Transverse colon (tissue), 4 donors: ENCODE results near the gene RNF144B.

Experiments used
- POLR2AphosphoS5 ChIP-seq, 3 donors: sonication (generic); formaldehyde crosslinking; IDR thresholded peaks; one replicate each; pipeline ENCODE4 v1.6.1; 2016; ENCODE audit warnings: antibody characterized with exemption in 3 of 3
- TF ChIP-seq, protein P1 (sequence below), 5 experiments: fragments of 200-600 bp in 3 of 5; fragments of 450-650 bp in 2 of 5; sonication (generic) in 3 of 5; IDR thresholded peaks; 1 replicate in 2 of 5; 2 replicates in 3 of 5; pipeline ENCODE4 v1.5.1; 2016 to 2017; ENCODE audit warnings: antibody characterized with exemption in 5 of 5, inconsistent platforms in 3 of 5, mild to moderate bottlenecking in 2 of 5, moderate library complexity in 1 of 5

DNA sequence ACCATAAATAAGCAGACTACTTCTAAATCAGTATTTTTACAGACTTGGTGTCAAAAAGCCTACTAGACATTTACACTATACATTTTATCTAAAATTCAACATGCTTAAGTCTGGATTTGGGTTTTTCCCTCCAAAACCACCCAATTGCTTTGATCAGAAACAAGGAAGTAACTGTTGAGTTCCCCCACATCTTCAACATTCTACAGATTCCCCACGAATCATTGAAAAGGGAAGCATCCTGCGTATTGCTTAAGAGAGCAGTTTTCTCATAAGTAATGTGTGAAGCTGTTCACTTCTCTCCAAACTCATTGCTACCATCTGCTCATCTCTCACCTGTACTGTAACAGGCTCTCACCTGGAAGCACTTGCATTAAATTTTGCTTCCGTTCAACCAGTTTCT is 36.4 kb upstream of the RNF144B start:
- TF ChIP-seq, protein P1, sequence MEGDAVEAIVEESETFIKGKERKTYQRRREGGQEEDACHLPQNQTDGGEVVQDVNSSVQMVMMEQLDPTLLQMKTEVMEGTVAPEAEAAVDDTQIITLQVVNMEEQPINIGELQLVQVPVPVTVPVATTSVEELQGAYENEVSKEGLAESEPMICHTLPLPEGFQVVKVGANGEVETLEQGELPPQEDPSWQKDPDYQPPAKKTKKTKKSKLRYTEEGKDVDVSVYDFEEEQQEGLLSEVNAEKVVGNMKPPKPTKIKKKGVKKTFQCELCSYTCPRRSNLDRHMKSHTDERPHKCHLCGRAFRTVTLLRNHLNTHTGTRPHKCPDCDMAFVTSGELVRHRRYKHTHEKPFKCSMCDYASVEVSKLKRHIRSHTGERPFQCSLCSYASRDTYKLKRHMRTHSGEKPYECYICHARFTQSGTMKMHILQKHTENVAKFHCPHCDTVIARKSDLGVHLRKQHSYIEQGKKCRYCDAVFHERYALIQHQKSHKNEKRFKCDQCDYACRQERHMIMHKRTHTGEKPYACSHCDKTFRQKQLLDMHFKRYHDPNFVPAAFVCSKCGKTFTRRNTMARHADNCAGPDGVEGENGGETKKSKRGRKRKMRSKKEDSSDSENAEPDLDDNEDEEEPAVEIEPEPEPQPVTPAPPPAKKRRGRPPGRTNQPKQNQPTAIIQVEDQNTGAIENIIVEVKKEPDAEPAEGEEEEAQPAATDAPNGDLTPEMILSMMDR (IDR thresholded peaks at IDR 0.05), result no peak
- TF ChIP-seq POLR2AphosphoS5 (IDR thresholded peaks at IDR 0.05), result no peak
